Astrocyte of the cerebellum (primary cell): ENCODE results near the gene PAX5.
"Not testable (repeated sequence)": the region's sequence is repeated elsewhere in the genome, so short reads cannot be mapped to it uniquely, and the experiment has no call there.

Experiments
- DNase-seq: peaks from one replicate; pipeline ENCODE4 v3.0.0-alpha.2; 2011; ENCODE audit warnings: low read depth
- H3K4me3 ChIP-seq: 2 replicates; pipeline ENCODE4 v1.5.1; 2011; ENCODE audit warnings: mild to moderate bottlenecking, low read depth, low read length, moderate library complexity
- in situ Hi-C: cut with HindIII; loops from 2 replicates; pipeline ENCODE4 v1.10.0; 2017; ENCODE audit warnings: low sequenced_read_pairs
- TF ChIP-seq, protein P1 (sequence below): IDR thresholded peaks from 2 replicates; pipeline ENCODE4 v1.5.1; 2012; ENCODE audit warnings: low read length, low read depth, moderate library complexity, mild to moderate bottlenecking; ENCODE audit errors: missing control alignments

The PAX5 gene

DNA sequence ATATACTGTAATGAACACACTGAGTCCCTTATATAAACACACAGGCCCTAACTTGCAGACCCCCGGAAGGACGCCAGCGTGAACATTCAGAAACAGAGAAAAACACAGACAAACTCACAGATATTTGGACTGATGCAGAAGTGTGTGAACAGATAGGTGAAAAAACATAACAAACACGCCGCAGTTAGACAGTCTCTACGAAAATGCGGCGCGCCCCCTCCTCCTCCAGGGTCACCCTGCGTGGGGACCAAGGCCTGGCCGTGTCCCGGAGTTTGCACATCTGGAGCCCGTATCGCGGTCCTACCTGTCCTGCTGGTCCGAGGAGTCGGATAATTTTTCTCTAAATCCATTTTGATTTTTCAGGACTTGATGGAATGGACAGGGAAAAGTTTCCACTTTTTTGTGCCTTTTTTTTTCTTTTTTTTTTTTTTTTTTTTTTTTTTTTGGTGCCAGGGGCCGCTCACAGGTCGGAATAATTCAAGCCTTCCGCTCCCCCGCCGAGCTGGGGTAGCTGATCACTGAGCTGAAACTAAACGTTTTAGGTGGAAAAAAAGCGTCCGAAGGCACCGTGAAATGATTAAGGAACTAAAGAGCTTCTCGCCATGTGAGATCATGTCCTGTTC, at the start of gene PAX5:
PAX5 (minus strand) TSS at position 587 of the 623 bp plus-strand sequence; CDS start at position 350, 237 bp downstream.
- in situ Hi-C loops: no loop called here
- TF ChIP-seq, protein P1, sequence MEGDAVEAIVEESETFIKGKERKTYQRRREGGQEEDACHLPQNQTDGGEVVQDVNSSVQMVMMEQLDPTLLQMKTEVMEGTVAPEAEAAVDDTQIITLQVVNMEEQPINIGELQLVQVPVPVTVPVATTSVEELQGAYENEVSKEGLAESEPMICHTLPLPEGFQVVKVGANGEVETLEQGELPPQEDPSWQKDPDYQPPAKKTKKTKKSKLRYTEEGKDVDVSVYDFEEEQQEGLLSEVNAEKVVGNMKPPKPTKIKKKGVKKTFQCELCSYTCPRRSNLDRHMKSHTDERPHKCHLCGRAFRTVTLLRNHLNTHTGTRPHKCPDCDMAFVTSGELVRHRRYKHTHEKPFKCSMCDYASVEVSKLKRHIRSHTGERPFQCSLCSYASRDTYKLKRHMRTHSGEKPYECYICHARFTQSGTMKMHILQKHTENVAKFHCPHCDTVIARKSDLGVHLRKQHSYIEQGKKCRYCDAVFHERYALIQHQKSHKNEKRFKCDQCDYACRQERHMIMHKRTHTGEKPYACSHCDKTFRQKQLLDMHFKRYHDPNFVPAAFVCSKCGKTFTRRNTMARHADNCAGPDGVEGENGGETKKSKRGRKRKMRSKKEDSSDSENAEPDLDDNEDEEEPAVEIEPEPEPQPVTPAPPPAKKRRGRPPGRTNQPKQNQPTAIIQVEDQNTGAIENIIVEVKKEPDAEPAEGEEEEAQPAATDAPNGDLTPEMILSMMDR: no peak
- no peak for DNase-seq
- no peak within 1 kb of the TSS for H3K4me3 ChIP-seq

DNA sequence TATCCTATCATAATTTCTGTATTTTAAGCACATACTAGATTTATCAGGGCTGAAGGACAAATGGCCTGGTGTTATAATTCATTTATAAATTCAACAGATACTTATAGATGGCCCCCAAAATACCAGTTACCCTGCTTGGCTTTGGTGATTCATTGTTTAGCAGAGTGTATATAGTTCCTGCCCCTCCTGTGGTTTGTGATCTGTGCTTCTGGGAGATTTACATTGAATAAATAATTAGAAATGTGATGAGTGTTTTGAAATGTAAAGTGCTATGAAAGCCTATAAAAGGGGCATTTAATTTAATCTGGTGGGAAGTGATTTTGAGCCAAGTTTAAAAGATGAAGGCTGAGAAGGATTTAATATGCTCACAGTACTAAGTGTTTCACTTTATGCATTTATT, 49.6 kb upstream of the PAX5 start:
- H3K4me3 ChIP-seq: no peak overlapping the region
- TF ChIP-seq, protein P1: no peak
- in situ Hi-C loops: no loop called here
- DNase-seq: no peak

DNA sequence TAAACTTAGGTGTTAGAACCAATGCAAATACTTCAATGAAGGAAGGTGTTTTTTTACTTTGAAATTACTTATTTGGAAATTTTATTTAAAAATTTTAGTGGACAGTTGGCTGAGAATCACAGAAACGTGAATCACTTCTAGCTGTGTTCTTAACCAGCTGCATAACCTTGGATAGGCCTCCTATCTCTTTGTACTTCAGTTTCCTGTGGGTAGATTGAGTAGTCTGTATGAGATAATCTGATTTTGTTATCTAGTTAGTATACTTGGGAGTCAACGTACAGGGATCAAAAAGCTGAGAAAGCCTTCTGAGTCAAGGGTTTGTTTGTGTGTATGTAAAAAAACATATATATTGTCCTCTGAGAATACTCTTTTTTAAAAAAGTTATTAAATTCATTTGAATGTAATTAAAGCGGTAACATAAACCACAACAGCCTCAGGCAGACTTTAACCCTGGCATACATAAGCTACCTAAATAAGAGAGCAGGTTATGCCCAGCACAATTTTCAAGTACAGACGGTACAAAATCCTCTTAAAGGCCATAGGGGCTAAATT, 48.2 kb upstream of the PAX5 start:
- in situ Hi-C loops: no loop called here
- H3K4me3 ChIP-seq: no peak overlapping the region
- DNase-seq: no peak
- TF ChIP-seq, protein P1: no peak

DNA sequence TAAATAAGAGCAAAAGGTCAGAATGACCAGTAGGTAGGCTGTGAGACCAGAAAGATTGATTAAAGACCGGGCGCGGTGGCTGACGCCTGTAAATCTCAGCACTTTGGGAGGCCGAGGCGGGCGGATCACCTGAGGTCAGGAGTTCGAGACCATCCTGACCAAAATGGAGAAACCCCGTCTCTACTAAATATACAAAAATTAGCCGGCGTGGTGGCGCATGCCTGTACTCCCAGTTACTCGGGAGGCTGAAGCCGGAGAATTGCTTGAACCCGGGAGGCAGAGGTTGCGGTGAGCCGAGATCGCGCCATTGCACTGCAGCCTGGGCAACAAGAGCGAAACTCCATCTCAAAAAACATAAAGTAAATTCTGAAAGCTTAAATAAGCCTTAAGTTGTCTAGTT, 47.4 kb upstream of the PAX5 start:
- H3K4me3 ChIP-seq, in situ Hi-C loops, DNase-seq: not testable (repeated sequence)

DNA sequence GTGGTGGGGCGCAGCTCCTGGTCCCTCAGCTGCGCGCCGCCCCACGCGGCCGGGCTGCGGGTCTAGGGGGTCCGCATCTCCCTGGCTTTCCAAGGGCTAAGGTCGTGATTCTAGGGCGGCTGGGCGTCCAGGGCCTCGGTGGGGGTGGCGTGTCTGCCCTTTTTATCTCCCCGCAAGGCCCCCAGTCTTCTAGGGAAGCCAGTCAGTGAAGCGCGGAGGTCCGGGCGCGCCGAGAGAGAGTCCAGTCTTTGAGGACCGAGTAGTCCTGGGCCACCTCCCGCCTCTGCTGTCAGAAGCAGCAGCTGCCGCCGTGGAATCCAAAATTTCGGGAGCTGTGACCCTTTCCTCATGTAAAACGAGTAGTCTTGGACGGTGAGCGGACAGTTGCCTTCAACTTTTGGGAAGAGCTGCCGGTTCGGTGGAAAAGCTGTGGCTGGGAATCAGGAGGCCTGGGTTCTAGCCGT, 46.1 kb upstream of the PAX5 start:
- DNase-seq, in situ Hi-C loops: not testable (repeated sequence)
- peak overlapping the region; percentile 80 for H3K4me3 ChIP-seq

DNA sequence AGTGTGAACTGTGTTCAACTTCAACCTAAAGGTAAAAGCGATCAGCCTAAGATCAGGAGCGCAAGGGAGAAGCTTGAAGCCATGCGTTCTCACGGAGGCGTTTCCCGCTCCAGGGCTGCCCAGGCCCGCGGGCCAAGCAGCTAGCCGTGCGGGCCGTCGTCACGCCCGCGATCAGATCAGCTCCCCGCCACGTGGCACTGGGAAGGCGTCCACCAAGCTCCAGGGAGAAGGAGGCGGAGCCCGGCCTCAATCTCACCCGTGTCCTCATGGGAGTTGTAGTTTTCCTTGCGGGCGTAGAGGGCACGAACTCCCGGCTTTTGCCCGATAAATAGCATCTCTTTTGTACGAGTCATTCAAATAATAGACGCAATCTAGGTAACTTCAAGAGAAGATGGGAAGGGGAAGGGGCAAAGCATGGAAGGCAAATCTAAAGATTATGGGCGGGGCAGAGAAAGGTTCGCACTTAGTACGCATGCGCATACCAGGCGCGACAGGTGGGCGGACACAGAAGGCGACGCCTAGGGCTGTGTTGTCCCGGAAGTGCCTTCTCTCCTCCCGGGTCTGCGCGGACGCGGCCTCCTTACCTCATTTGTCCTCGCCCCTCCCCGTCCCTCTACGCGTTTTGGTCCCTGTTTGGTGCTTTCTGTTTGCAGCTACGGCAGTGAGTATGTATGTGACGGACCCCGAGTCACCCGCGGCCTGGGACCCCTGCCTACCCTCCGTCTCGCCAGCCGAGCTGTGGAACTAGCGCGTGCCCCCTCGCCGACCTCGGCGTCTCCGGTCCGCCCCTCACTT, 45.5 kb upstream of the PAX5 start:
- in situ Hi-C loops: no loop called here
- peak overlapping the region; percentile 80 for H3K4me3 ChIP-seq
- TF ChIP-seq, protein P1: no peak
- DNase-seq: peak; percentile 71

DNA sequence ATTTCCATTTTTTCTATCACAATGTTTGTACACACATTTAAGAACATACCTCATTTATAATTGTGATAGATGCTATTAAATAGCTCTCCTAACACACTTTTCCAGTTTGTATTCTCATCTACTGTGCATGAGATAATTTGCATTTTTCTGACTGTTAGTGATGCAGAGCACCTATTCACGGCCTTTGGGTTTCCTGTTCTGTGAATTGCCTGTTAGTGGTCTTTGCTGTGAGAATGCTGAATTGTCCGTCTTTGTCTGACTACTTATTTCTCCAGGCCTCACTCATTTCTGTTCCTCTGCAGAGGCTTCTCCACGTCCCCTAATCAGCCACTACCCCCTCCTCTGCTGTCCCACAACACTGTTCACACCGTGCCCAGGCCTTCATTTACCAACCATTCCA, 40.7 kb upstream of the PAX5 start:
- DNase-seq, H3K4me3 ChIP-seq, in situ Hi-C loops: not testable (repeated sequence)

DNA sequence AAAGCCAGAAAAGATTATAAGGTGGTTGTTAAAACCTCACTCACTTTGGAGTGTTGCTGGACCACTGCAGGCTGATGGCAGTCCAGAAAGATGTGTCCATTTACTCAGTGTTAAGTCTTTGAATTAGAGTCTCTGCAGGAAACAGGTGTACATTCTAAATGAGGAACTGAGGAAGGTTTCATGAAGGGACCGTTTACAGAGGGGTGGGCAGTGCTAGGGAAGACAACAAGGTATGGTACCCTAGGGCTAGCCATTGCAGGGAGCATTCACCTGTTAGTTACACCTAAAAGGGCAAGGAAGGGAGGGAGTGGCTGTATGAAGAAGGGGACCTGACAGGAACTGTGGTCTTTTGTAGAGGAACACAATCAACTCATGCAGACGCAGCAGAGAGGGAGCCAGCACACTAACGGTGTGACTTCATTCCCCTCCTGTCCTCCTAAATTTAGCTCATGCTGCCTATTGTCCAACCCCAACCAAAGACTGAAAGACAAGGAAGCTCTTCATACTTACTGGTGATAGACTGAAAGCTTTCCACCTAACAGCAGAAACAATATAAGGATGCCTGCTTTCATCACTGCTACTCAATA, 32.2 kb upstream of the PAX5 start:
- DNase-seq: no peak
- TF ChIP-seq, protein P1: no peak
- in situ Hi-C loops: no loop called here
- H3K4me3 ChIP-seq: no peak overlapping the region
